Measurements from ENCODE around the gene UGT1A7.

UGT1A7 gene

DNA sequence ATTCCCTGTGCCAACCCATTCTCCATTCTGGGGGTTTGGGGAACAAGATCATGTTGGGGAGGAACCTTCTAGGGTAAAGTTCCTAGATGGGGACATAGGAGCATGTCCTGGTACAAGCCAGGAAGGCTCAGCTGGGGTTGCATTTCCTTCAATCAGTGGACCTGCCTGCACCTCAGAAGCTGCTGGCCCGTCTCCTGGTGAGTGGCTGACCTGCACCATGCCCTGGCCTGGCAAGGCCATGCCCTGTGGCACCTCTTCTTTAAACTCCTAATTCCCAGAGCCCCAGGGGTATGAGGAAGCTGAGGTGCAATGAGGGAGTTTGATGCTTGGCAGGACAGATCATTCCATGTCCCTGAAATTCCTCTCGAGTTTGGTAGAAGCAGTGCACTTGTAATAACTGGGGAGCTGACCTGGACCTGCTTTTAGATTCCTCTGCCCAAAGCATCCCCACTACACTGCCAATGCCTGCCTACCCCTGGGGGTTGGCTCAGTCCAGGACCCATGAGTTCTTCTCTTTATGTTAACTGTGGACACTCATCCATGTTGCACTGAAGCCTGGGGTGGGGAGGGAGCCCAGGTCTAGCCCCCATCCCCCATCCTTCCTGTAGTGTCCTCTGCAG is 121.7 kb downstream of the UGT1A7 start:
- no peak overlapping the region for H3K4me2 ChIP-seq (ENCODE audit: insufficient read depth, low read length)
- ATAC-seq (ENCODE audit: insufficient read depth, low read depth) (no peak), DNase-seq (no peak)
- H3K4me3 ChIP-seq (ENCODE audit: low read depth in 1 of 2, low read length in 2 of 2) = no peak overlapping the region
- no peak overlapping the region for H3K9ac ChIP-seq (ENCODE audit: low read depth, low read length)
- no peak overlapping the region for H3K27ac ChIP-seq (ENCODE audit: low read length)
- no peaks in the 10 kb centered on the region for H3K79me2 ChIP-seq (ENCODE audit: insufficient read depth, low read length)
- no peak overlapping the region for H2AFZ ChIP-seq (ENCODE audit: low read depth, low read length)
- no peaks in the 10 kb centered on the region for H3K36me3 ChIP-seq (ENCODE audit: insufficient read depth, low read length)
- no peaks in the 10 kb centered on the region for H3K9me3 ChIP-seq (ENCODE audit: insufficient read depth, low read length, severe bottlenecking)
- H3K4me1 ChIP-seq (ENCODE audit: insufficient read depth, low read length) = no peaks in the 10 kb centered on the region
- H3K27me3 ChIP-seq (ENCODE audit: insufficient read depth, low read length, poor library complexity) = peaks cover 13% of the 10 kb centered on the region
- peaks cover 3% of the 10 kb centered on the region; the same call in 1 of the 2 replicates for H4K20me1 ChIP-seq (ENCODE audit: insufficient read depth, low read length)
- TF ChIP-seq, protein P1, sequence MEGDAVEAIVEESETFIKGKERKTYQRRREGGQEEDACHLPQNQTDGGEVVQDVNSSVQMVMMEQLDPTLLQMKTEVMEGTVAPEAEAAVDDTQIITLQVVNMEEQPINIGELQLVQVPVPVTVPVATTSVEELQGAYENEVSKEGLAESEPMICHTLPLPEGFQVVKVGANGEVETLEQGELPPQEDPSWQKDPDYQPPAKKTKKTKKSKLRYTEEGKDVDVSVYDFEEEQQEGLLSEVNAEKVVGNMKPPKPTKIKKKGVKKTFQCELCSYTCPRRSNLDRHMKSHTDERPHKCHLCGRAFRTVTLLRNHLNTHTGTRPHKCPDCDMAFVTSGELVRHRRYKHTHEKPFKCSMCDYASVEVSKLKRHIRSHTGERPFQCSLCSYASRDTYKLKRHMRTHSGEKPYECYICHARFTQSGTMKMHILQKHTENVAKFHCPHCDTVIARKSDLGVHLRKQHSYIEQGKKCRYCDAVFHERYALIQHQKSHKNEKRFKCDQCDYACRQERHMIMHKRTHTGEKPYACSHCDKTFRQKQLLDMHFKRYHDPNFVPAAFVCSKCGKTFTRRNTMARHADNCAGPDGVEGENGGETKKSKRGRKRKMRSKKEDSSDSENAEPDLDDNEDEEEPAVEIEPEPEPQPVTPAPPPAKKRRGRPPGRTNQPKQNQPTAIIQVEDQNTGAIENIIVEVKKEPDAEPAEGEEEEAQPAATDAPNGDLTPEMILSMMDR (IDR thresholded peaks at IDR 0.05; ENCODE audit: borderline replicate concordance, extremely low read depth, low read length, poor library complexity, severe bottlenecking) = no peak

DNA sequence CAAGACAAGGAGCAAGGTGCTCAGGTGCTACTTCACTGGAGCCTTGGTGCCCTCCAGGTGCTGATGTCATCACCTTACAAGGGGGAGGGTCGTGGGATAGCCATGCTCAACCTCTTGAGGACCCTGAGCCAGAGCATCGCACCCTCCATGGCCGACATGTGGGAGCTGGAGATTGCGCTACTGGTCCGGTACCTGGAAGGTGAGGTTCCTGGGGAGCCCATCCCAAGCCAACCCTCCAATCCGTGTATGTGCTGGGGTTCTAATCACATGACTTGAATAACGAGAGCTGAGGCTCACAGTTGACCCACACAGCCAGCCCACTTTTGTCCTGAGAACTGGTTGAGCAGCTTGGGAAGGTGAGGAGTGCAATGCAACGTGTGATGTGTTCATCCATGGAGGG is 122.3 kb downstream of the UGT1A7 start:
- no peak for DNase-seq

DNA sequence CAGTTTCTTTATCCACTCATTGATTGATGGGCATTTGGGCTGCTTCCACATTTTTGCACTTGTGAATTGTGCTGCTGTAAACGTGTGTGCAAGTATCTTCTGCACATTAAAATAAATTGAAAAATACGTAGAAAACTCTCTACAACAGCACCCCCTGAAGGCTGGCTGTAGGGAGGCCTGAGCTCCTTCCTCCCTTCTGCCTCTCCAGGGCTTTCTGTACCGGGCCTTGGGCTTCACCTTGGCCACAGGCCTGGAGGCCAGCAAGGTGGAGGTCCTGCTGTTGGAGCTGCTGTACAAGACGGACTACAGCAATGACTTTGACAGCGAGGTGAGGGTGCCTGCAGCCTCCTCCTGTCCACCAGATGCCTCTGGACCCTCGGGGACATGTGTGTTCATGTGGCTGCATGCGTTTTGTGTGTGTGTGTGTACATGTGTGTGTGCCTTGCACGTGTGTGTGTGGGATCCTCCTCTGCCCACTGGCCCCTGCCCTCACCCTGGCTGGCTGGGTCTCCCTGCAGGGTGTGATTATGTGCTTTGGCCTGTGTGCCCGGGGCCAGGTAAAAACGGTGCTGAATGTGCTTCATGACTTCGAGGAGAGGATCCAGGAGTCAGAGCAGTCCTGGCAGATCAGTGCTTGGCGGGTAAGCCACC is 125.6 kb downstream of the UGT1A7 start:
- Histone ChIP-seq H3K4me2 (ENCODE audit: insufficient read depth, low read length) (no peak overlapping the region), H3K27ac (ENCODE audit: low read length) (no peak overlapping the region), H4K20me1 (ENCODE audit: insufficient read depth, low read length) (peaks cover 3% of the 10 kb centered on the region; the same call in 1 of the 2 replicates), H3K9ac (ENCODE audit: low read depth, low read length) (no peak overlapping the region), H2AFZ (ENCODE audit: low read depth, low read length) (no peak overlapping the region), H3K79me2 (ENCODE audit: insufficient read depth, low read length) (no peaks in the 10 kb centered on the region), H3K4me1 (ENCODE audit: insufficient read depth, low read length) (no peaks in the 10 kb centered on the region), H3K36me3 (ENCODE audit: insufficient read depth, low read length) (no peaks in the 10 kb centered on the region), H3K9me3 (ENCODE audit: insufficient read depth, low read length, severe bottlenecking) (no peaks in the 10 kb centered on the region), H3K27me3 (ENCODE audit: insufficient read depth, low read length, poor library complexity) (peaks cover 36% of the 10 kb centered on the region), H3K4me3 (ENCODE audit: low read depth in 1 of 2, low read length in 2 of 2) (no peak overlapping the region)
- TF ChIP-seq, protein P1 (IDR thresholded peaks at IDR 0.05; ENCODE audit: borderline replicate concordance, extremely low read depth, low read length, poor library complexity, severe bottlenecking) = peak; percentile 18
- TF ChIP-seq EZH2 (IDR thresholded peaks at IDR 0.05; ENCODE audit: borderline replicate concordance, low read depth, low read length, severe bottlenecking) = no peak
- DNase-seq (no peak), ATAC-seq (ENCODE audit: insufficient read depth, low read depth) (no peak)

More for the DNA sequence above, 122.3 kb downstream of the UGT1A7 start:
- Histone ChIP-seq H3K27me3 (ENCODE audit: insufficient read depth, low read length, poor library complexity) (peaks cover 19% of the 10 kb centered on the region), H3K9me3 (ENCODE audit: insufficient read depth, low read length, severe bottlenecking) (no peaks in the 10 kb centered on the region), H3K9ac (ENCODE audit: low read depth, low read length) (no peak overlapping the region), H3K4me2 (ENCODE audit: insufficient read depth, low read length) (no peak overlapping the region), H3K79me2 (ENCODE audit: insufficient read depth, low read length) (no peaks in the 10 kb centered on the region), H4K20me1 (ENCODE audit: insufficient read depth, low read length) (peaks cover 3% of the 10 kb centered on the region; the same call in 1 of the 2 replicates), H3K4me1 (ENCODE audit: insufficient read depth, low read length) (no peaks in the 10 kb centered on the region), H2AFZ (ENCODE audit: low read depth, low read length) (no peak overlapping the region), H3K4me3 (ENCODE audit: low read depth in 1 of 2, low read length in 2 of 2) (no peak overlapping the region), H3K27ac (ENCODE audit: low read length) (no peak overlapping the region), H3K36me3 (ENCODE audit: insufficient read depth, low read length) (no peaks in the 10 kb centered on the region)
- TF ChIP-seq EZH2 (IDR thresholded peaks at IDR 0.05; ENCODE audit: borderline replicate concordance, low read depth, low read length, severe bottlenecking) = no peak
- no peak for ATAC-seq (ENCODE audit: insufficient read depth, low read depth)

All from DND-41 (cell line).